Parathyroid adenoma (tissue), 2 donors: ENCODE measurements around the gene LTBP4.

Experiments used
- H2AFZ ChIP-seq: fragments of 300-600 bp; sonication (generic); one replicate; pipeline ENCODE4 v1.7.0; 2017; ENCODE audit warnings: antibody characterized with exemption, mild to moderate bottlenecking
- H3K27ac ChIP-seq: fragments of 300-600 bp; sonication (generic); one replicate; pipeline ENCODE4 v1.7.0; 2017
- H3K27me3 ChIP-seq: fragments of 300-600 bp; sonication (generic); one replicate; pipeline ENCODE4 v1.7.0; 2017; ENCODE audit warnings: low read length; ENCODE audit not compliant: control insufficient read depth, insufficient read depth
- H3K36me3 ChIP-seq: fragments of 300-600 bp; sonication (generic); one replicate; pipeline ENCODE4 v1.7.0; 2017; ENCODE audit warnings: low read length; ENCODE audit not compliant: control insufficient read depth, insufficient read depth
- H3K4me1 ChIP-seq: fragments of 300-600 bp; sonication (generic); one replicate; pipeline ENCODE4 v1.7.0; 2017; ENCODE audit warnings: control low read depth
- H3K4me2 ChIP-seq: fragments of 300-600 bp; sonication (generic); one replicate; pipeline ENCODE4 v1.7.0; 2017; ENCODE audit warnings: low read length
- H3K4me3 ChIP-seq: fragments of 300-600 bp; sonication (generic); one replicate; pipeline ENCODE4 v1.7.0; 2017; ENCODE audit warnings: low read depth, low read length
- H3K79me2 ChIP-seq: fragments of 300-600 bp; sonication (generic); one replicate; pipeline ENCODE4 v1.7.0; 2017; ENCODE audit warnings: control low read depth
- H3K9ac ChIP-seq: fragments of 300-600 bp; sonication (generic); one replicate; pipeline ENCODE4 v1.7.0; 2017; ENCODE audit warnings: mild to moderate bottlenecking
- H3K9me3 ChIP-seq: fragments of 300-600 bp; sonication (generic); one replicate; pipeline ENCODE4 v1.7.0; 2017; ENCODE audit warnings: low read length; ENCODE audit not compliant: control insufficient read depth
- TF ChIP-seq, protein P1 (sequence below): fragments of 300-600 bp; sonication (generic); IDR thresholded peaks from one replicate; pipeline ENCODE4 v1.7.0; 2017; ENCODE audit warnings: antibody characterized with exemption, mild to moderate bottlenecking
- donor health status: primary hyperparathyroidism.

LTBP4 gene

DNA sequence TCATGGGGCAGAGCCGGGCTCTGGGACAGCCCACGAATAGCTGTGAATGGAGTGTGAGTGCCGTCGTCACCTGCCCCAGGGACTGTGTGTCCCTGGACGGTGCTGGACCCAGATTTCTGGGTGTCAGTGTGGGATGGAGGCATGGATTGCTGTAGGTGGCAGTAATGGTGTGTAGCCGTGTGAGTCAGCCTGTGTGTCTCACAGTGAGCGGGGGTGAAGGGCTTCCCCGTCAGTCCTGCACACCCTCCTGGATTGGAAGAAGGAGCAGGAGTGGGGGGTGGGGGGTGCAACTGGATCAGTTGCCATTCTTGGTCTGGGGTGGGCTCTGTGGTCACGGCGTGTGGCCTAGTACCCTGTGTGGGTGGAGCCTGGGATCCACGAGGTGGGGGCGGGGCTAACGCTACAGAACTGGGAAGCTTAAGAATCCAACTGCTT lies 6.5 kb upstream of the LTBP4 start:
- Histone ChIP-seq H3K9me3 (no peaks in the 10 kb centered on the region), H3K4me2 (no peak overlapping the region), H3K36me3 (no peaks in the 10 kb centered on the region), H3K4me1 (peaks cover 9% of the 10 kb centered on the region), H3K9ac (no peak overlapping the region), H3K27me3 (no peaks in the 10 kb centered on the region), H3K4me3 (no peak overlapping the region), H3K79me2 (no peaks in the 10 kb centered on the region), H3K27ac (no peak overlapping the region), H2AFZ (no peak overlapping the region)
- TF ChIP-seq, protein P1, sequence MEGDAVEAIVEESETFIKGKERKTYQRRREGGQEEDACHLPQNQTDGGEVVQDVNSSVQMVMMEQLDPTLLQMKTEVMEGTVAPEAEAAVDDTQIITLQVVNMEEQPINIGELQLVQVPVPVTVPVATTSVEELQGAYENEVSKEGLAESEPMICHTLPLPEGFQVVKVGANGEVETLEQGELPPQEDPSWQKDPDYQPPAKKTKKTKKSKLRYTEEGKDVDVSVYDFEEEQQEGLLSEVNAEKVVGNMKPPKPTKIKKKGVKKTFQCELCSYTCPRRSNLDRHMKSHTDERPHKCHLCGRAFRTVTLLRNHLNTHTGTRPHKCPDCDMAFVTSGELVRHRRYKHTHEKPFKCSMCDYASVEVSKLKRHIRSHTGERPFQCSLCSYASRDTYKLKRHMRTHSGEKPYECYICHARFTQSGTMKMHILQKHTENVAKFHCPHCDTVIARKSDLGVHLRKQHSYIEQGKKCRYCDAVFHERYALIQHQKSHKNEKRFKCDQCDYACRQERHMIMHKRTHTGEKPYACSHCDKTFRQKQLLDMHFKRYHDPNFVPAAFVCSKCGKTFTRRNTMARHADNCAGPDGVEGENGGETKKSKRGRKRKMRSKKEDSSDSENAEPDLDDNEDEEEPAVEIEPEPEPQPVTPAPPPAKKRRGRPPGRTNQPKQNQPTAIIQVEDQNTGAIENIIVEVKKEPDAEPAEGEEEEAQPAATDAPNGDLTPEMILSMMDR: no peak

GRCh38 chr19:40596608-40597328 lies 4.4 kb upstream of the LTBP4 start:
- Histone ChIP-seq H3K36me3 (no peaks in the 10 kb centered on the region), H3K27ac (no peak overlapping the region), H3K4me3 (peak overlapping the region; percentile 53), H3K9me3 (no peaks in the 10 kb centered on the region), H3K4me1 (peaks cover 15% of the 10 kb centered on the region), H3K4me2 (peak overlapping the region; percentile 91), H2AFZ (peak overlapping the region; percentile 33), H3K27me3 (no peaks in the 10 kb centered on the region), H3K9ac (no peak overlapping the region), H3K79me2 (no peaks in the 10 kb centered on the region)
- TF ChIP-seq, protein P1: no peak

DNA sequence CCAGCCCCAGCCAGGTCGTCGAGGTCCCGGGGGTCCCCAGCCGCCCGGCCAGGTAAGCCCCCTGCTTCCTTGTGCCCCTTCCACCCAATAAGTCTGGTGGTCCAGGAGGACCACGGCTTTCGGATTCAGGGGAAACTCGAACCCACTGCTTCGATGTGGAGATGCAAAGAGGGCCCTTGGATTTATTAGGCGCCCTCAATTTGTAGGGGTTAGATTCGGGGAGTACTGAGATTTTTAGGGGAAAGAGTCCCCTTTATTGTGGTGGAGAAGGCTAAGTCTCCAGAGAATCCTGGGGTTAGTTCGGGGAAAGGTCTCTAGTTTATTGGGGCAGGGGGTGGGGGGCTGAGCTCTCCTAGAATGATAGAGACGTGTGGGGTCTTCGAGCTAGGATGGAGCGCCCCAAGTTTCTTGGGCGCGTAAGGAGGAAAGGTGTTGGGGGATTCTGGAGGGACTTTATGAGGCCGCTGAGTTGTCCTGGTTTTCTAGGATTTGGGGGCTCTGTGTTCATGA lies 3.8 kb upstream of the LTBP4 start:
- H3K4me3 ChIP-seq: peak overlapping the region; percentile 42
- H3K27ac ChIP-seq: no peak overlapping the region
- no peak overlapping the region for H2AFZ ChIP-seq
- TF ChIP-seq, protein P1: no peak
- no peaks in the 10 kb centered on the region for H3K27me3 ChIP-seq
- H3K9ac ChIP-seq: no peak overlapping the region
- peak overlapping the region; percentile 77 for H3K4me2 ChIP-seq
- H3K9me3 ChIP-seq: no peaks in the 10 kb centered on the region
- no peaks in the 10 kb centered on the region for H3K36me3 ChIP-seq
- H3K79me2 ChIP-seq: no peaks in the 10 kb centered on the region
- H3K4me1 ChIP-seq: peaks cover 15% of the 10 kb centered on the region

- Histone ChIP-seq H3K4me1 (peaks cover 19% of the 10 kb centered on the region), H3K4me2 (peak overlapping the region; percentile 11), H3K9me3 (no peaks in the 10 kb centered on the region), H3K79me2 (no peaks in the 10 kb centered on the region), H3K4me3 (no peak overlapping the region), H3K27ac (no peak overlapping the region), H2AFZ (peak overlapping the region; percentile 14), H3K36me3 (no peaks in the 10 kb centered on the region), H3K27me3 (no peaks in the 10 kb centered on the region), H3K9ac (no peak overlapping the region)
- TF ChIP-seq, protein P1: peak; percentile 98
Observed at GRCh38 chr19:40598121-40598917, 2.9 kb upstream of the LTBP4 start.
